ENCODE data around the gene IL1RAPL1.

The IL1RAPL1 gene

DNA sequence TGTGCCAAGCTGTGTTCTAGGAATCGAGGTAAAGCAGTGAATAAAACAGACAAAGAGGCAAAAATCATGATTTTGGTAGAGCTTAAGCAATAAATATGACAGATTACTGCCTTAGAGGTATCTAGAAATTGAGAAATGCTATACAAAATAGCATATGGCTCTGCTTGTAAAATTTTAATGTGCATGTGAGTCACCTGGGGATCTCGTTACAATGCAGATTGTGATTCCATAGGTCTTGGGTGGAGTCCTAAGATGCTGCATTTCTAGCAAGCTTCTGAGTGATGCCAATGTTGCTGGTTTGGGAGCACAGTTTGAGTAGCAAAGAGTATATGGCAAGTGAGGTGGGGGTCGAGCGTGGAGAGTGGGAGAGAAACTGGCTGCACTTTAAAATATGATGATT, 930.9 kb downstream of the IL1RAPL1 start:
- DNase-seq (ENCODE audit: low read depth) = no peak
- no peak for TF ChIP-seq CTCF (IDR thresholded peaks at IDR 0.05; ENCODE audit: low read depth, low read length, missing control alignments)
- H3K4me3 ChIP-seq (ENCODE audit: low read depth, low read length) = no peak overlapping the region

GRCh38 chrX:29528281-29528680, 941.0 kb downstream of the IL1RAPL1 start:
- DNase-seq (ENCODE audit: low read depth) = no peak
- TF ChIP-seq CTCF (IDR thresholded peaks at IDR 0.05; ENCODE audit: low read depth, low read length, missing control alignments) = no peak
- H3K4me3 ChIP-seq (ENCODE audit: low read depth, low read length) = no peak overlapping the region

GRCh38 chrX:29530501-29530900, 943.3 kb downstream of the IL1RAPL1 start:
- TF ChIP-seq CTCF (IDR thresholded peaks at IDR 0.05; ENCODE audit: low read depth, low read length, missing control alignments) = no peak
- no peak for DNase-seq (ENCODE audit: low read depth)
- no peak overlapping the region for H3K4me3 ChIP-seq (ENCODE audit: low read depth, low read length)

DNA sequence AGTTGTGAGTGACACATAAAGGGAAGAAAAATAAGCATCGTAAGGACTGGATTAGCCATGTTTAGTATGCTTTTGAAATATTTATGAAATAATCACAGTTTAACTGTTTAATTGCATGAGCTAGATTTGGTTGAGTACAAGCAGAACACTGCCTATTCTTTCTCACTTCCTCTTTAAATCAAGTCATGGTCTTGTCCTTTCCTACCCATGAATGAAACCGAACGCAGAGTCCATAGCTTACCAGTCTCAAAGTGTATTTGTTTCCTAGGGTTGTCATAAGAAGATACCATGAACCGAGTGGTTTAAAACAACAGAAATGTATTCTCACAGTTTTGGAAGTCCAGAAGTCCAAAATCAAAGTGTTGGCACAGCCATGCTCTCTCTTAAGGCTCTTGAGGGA, 944.1 kb downstream of the IL1RAPL1 start:
- no peak overlapping the region for H3K4me3 ChIP-seq (ENCODE audit: low read depth, low read length)
- no peak for DNase-seq (ENCODE audit: low read depth)
- no peak for TF ChIP-seq CTCF (IDR thresholded peaks at IDR 0.05; ENCODE audit: low read depth, low read length, missing control alignments)

GRCh38 chrX:29535212-29536162, 948.2 kb downstream of the IL1RAPL1 start:
- no peak for TF ChIP-seq CTCF (IDR thresholded peaks at IDR 0.05; ENCODE audit: low read depth, low read length, missing control alignments)
- H3K4me3 ChIP-seq (ENCODE audit: low read depth, low read length) = no peak overlapping the region
- no peak for DNase-seq (ENCODE audit: low read depth)

- TF ChIP-seq CTCF (IDR thresholded peaks at IDR 0.05; ENCODE audit: low read depth, low read length, missing control alignments) = no peak
- H3K4me3 ChIP-seq (ENCODE audit: low read depth, low read length) = no peak overlapping the region
- DNase-seq (ENCODE audit: low read depth) = no peak
Observed at GRCh38 chrX:29541038-29541437, 953.8 kb downstream of the IL1RAPL1 start.

- no peak for TF ChIP-seq CTCF (IDR thresholded peaks at IDR 0.05; ENCODE audit: low read depth, low read length, missing control alignments)
- DNase-seq (ENCODE audit: low read depth) = no peak
- no peak overlapping the region for H3K4me3 ChIP-seq (ENCODE audit: low read depth, low read length)
Observed at GRCh38 chrX:29542152-29542551, 954.9 kb downstream of the IL1RAPL1 start.

Data from GM12864 (cell line).